Superior temporal gyrus (tissue), 1 donor: ENCODE data around the gene SLC25A38.

Experiments
- DNase-seq: peaks from one replicate; pipeline ENCODE4 v3.0.0-alpha.2; 2016; ENCODE audit errors: extremely low spot score

Gene SLC25A38

GRCh38 chr3:39433642-39434041 lies 50.5 kb downstream of the SLC25A38 start:
- DNase-seq = no peak

- no peak for DNase-seq
Measured at GRCh38 chr3:39434574-39434973, 51.4 kb downstream of the SLC25A38 start.

DNA sequence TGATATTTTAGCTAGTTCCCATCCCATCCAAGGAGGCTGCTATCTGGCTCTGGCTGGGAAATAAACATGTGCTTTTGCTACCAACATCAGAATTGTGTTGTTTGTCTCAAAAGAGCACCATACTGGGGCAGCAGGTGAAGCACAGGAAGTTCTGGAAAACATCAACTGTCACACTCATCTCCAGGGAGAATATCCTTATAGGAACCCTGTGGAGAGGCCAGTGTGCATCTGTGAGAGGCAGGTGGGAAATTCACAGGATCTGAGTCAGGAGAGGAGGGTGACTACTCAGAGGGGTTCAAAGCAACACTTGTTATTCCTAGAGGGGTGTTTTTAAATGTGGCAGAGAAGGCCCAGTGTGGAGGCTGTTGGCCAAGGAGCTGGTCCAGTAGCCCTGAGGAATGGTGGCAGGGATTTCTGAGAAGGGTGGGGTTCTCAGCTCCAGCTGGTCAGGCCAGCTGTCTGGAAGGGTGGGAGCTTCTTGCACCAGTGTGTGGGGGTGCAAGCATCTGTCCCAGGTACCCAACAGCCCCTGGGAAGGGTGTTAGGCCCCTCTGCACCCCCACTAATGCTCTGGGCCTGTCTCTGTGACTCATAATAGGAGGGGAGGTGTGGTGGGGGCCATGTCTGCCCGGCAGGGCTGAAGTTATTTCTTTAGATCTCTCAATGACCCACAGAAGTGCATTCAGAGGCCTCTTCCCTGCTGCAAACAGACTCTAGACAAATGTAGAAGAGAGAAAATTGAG lies 52.0 kb downstream of the SLC25A38 start:
- DNase-seq = no peak

GRCh38 chr3:39438880-39439279 lies 55.7 kb downstream of the SLC25A38 start:
- DNase-seq = no peak

- no peak for DNase-seq
Measured at GRCh38 chr3:39440316-39440715, 57.1 kb downstream of the SLC25A38 start.

GRCh38 chr3:39443530-39443929 lies 60.4 kb downstream of the SLC25A38 start:
- DNase-seq = no peak

DNA sequence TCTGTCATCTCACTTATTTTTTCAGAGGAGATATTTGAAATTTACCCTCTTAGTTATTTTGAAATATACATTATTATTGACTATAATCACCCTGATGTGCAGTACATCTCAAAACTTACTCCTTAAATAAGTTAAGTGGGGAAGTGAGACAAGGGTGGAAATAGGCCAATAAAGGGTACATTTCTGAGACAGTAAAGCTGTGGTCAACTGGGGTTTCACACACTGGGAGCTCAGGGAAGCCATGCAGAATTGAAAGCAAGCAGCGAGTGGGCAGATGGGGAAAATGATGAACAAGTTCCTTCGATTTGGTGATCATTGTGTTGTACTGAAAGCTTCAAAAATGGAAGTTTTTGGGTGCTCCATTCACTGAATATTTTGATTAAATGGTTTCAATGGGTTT lies 62.8 kb downstream of the SLC25A38 start:
- DNase-seq = no peak

DNA sequence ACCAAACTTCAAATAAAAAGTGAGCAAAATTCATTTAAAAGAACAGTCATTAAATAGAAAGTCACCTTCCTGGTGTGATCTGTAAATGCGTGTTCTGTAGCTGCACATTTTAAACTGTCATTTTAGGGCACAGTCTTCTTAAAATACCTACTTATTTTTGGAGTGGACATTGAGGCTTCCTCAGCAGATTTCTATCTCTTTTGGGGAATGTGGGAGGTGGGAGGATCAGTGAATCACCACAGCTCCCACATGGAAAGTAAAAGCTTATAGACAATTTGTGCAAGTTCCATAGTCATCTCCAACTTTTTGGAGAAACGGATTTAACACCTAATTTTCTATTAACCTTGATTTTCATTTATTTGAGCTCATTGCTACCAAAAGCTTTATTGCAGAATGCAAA lies 63.3 kb downstream of the SLC25A38 start:
- DNase-seq = peak; percentile 66
